ENCODE data around the gene XRCC5. TPM values are rescaled to one million over a fixed set of nuclear protein-coding genes. Genes with fewer than 3 reads are reported as not detected.

Gene XRCC5
- total and polyA plus RNA-seq, 2 donors (not counting 3 experiments of a cell fraction or from before 2014, with no cell fraction given) = 267 to 319 TPM

- H4K20me1 ChIP-seq (replicated peaks; ENCODE audit: control insufficient read depth, extremely low read depth, insufficient read depth, low read length) = no peaks in the 10 kb centered on the region
- no peaks in the 10 kb centered on the region for H3K27me3 ChIP-seq (ENCODE audit: control insufficient read depth in 2 of 2, insufficient read depth in 2 of 2, low read length in 2 of 2)
- H3K79me2 ChIP-seq (ENCODE audit: control insufficient read depth, insufficient read depth, low read length) = no peaks in the 10 kb centered on the region
- dilution Hi-C loops (cut with MboI; ENCODE audit: extremely low pct_ligation_motif_present, low sequenced_read_pairs) = no loop called here
- intact Hi-C loops (cut with micrococcal nuclease) = loop anchor here (5.0 kb wide), 3 partner anchors 66 to 446 kb away; no protein-coding TSS in a partner anchor
- DNase-seq (ENCODE audit: low read depth, low spot score) (no peak), FAIRE-seq (no peak)
- no peak overlapping the region for H3K27ac ChIP-seq (ENCODE audit: insufficient read depth, low read depth, low read length)
- H3K4me3 ChIP-seq (replicated peaks in 1 of 3; ENCODE audit: insufficient read depth in 1 of 3, low read depth in 1 of 3, low read length in 3 of 3) = no peak overlapping the region
- no peak overlapping the region for H2AFZ ChIP-seq (ENCODE audit: low read depth, low read length)
- BruUV-seq (replicated peaks) = no TSS peak
- no peak overlapping the region for H3K9ac ChIP-seq (replicated peaks; ENCODE audit: extremely low read depth, insufficient read depth, low read length)
- H3K36me3 ChIP-seq (ENCODE audit: control insufficient read depth in 2 of 2, extremely low read depth in 1 of 2, insufficient read depth in 2 of 2, low read length in 2 of 2) = no peaks in the 10 kb centered on the region
- peaks cover 47% of the 10 kb centered on the region for H3K4me1 ChIP-seq (ENCODE audit: control insufficient read depth, extremely low read depth, insufficient read depth, low read length)
- TF ChIP-seq POLR2A (IDR thresholded peaks at IDR 0.05; ENCODE audit: low read depth, low read length) (no peak), FOS (IDR thresholded peaks at IDR 0.05; ENCODE audit: borderline replicate concordance, insufficient read depth, low read length) (no peak), MAX (IDR thresholded peaks at IDR 0.05; ENCODE audit: insufficient read depth, insufficient read length) (no peak), POLR2AphosphoS5 (IDR thresholded peaks at IDR 0.05; ENCODE audit: insufficient read depth, low read depth, low read length) (no peak), MYC (IDR thresholded peaks at IDR 0.05; ENCODE audit: low read depth, low read length) (no peak), JUN (IDR thresholded peaks at IDR 0.05; ENCODE audit: borderline replicate concordance, insufficient read depth, insufficient read length, low read depth) (no peak), GATA2 (IDR thresholded peaks at IDR 0.05; ENCODE audit: insufficient read depth, insufficient read length, low read depth, low read length) (no peak)
- H3K4me2 ChIP-seq (ENCODE audit: insufficient read depth, low read length) = no peak overlapping the region
- H3K9me3 ChIP-seq (replicated peaks; ENCODE audit: control insufficient read depth, insufficient read depth, low read length) = no peaks in the 10 kb centered on the region
- H3K9me1 ChIP-seq (replicated peaks; ENCODE audit: control insufficient read depth, extremely low read depth, insufficient read depth, low read length) = no peaks in the 10 kb centered on the region
- POLR2A ChIA-PET = no interaction called here
- CTCF ChIA-PET = interaction anchor here (1.0 kb wide), 1 partner anchor 11 kb away, joined by 3 read pairs; no protein-coding TSS in a partner anchor
Measured at GRCh38 chr2:216220976-216221375, 111.8 kb downstream of the XRCC5 start.

GRCh38 chr2:216221811-216222210 lies 112.7 kb downstream of the XRCC5 start:
- DNase-seq (ENCODE audit: low read depth, low spot score) = peak; percentile 43
- Histone ChIP-seq H3K9ac (replicated peaks; ENCODE audit: extremely low read depth, insufficient read depth, low read length) (no peak overlapping the region), H3K4me1 (ENCODE audit: control insufficient read depth, extremely low read depth, insufficient read depth, low read length) (peaks cover 40% of the 10 kb centered on the region), H2AFZ (ENCODE audit: low read depth, low read length) (no peak overlapping the region), H3K27ac (ENCODE audit: insufficient read depth, low read depth, low read length) (no peak overlapping the region), H3K36me3 (ENCODE audit: control insufficient read depth in 2 of 2, extremely low read depth in 1 of 2, insufficient read depth in 2 of 2, low read length in 2 of 2) (no peaks in the 10 kb centered on the region), H3K79me2 (ENCODE audit: control insufficient read depth, insufficient read depth, low read length) (no peaks in the 10 kb centered on the region), H4K20me1 (replicated peaks; ENCODE audit: control insufficient read depth, extremely low read depth, insufficient read depth, low read length) (no peaks in the 10 kb centered on the region), H3K4me3 (replicated peaks in 1 of 3; ENCODE audit: insufficient read depth in 1 of 3, low read depth in 1 of 3, low read length in 3 of 3) (no peak overlapping the region), H3K9me3 (replicated peaks; ENCODE audit: control insufficient read depth, insufficient read depth, low read length) (no peaks in the 10 kb centered on the region), H3K27me3 (ENCODE audit: control insufficient read depth in 2 of 2, insufficient read depth in 2 of 2, low read length in 2 of 2) (no peaks in the 10 kb centered on the region), H3K9me1 (replicated peaks; ENCODE audit: control insufficient read depth, extremely low read depth, insufficient read depth, low read length) (no peaks in the 10 kb centered on the region), H3K4me2 (ENCODE audit: insufficient read depth, low read length) (peak overlapping the region; percentile 26)
- intact Hi-C loops (cut with micrococcal nuclease) = loop anchor here (2.0 to 5.0 kb wide), 5 partner anchors 65 to 445 kb away; partner anchors contain the start of gene RPL37A
- POLR2A ChIA-PET = no interaction called here
- BruUV-seq (replicated peaks) = no TSS peak
- peak; percentile 43 for TF ChIP-seq JUN (IDR thresholded peaks at IDR 0.05; ENCODE audit: borderline replicate concordance, insufficient read depth, insufficient read length, low read depth)
- peak; percentile 91 for TF ChIP-seq FOS (IDR thresholded peaks at IDR 0.05; ENCODE audit: borderline replicate concordance, insufficient read depth, low read length)
- TF ChIP-seq EZH2 (IDR thresholded peaks at IDR 0.05; ENCODE audit: borderline replicate concordance, low read depth, low read length, severe bottlenecking) = no peak
- peak; percentile 89 for FAIRE-seq
- CTCF ChIA-PET = interaction anchor here (0.7 to 2.6 kb wide), 7 partner anchors 12 to 445 kb away, joined by 3 to 44 read pairs (median 4); partner anchors contain the start of gene SMARCAL1
- dilution Hi-C loops (cut with MboI; ENCODE audit: extremely low pct_ligation_motif_present, low sequenced_read_pairs) = no loop called here

All from endothelial cell of umbilical vein (primary cell).